ENCODE data around the gene EEF1A2.

GRCh38 chr20:63525971-63526370, 27.1 kb upstream of the EEF1A2 start:
- TF ChIP-seq CTCF (IDR thresholded peaks at IDR 0.05 in 8 of 11, conservative IDR thresholded peaks at IDR 0.05 in 3 of 11) (no peak), POLR2AphosphoS5 (IDR thresholded peaks at IDR 0.05) (no peak)

Data from spleen (tissue), 7 donors.